Body of pancreas (tissue), 4 donors: ENCODE results near the gene CTTNBP2.

ENCODE experiments used
- POLR2A ChIP-seq, 3 donors: fragments of 450-650 bp; IDR thresholded peaks; one replicate each; pipeline ENCODE4 v1.6.1; 2016; ENCODE audit warnings: antibody characterized with exemption in 3 of 3, mild to moderate bottlenecking in 2 of 3
- TF ChIP-seq, protein P1 (sequence below), 7 experiments: fragments of 450-650 bp in 4 of 7; fragments of 200-600 bp in 3 of 7; sonication (generic) in 3 of 7; IDR thresholded peaks; one replicate each; pipeline ENCODE4 v1.5.1; 2016 to 2019; ENCODE audit warnings: antibody characterized with exemption in 7 of 7

DNA sequence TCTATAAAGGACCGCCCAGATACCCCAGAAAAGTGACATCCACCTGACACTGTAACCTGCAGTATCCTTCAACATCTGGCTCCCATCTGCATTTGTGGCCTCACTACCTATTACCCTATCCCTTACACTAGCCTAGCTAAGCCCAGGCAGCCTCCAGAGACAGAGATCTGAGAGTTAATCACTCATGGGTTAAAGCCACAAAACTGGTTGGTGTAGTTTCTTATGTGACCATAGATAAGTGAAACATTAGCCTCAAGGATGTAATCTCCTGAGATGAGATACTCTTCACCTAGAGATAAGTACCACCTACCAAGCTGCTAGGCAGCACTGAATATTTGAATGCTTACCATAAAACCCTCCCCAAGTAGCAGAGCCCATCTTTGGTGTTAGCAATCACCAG is 35.4 kb downstream of the CTTNBP2 start:
- TF ChIP-seq, protein P1, sequence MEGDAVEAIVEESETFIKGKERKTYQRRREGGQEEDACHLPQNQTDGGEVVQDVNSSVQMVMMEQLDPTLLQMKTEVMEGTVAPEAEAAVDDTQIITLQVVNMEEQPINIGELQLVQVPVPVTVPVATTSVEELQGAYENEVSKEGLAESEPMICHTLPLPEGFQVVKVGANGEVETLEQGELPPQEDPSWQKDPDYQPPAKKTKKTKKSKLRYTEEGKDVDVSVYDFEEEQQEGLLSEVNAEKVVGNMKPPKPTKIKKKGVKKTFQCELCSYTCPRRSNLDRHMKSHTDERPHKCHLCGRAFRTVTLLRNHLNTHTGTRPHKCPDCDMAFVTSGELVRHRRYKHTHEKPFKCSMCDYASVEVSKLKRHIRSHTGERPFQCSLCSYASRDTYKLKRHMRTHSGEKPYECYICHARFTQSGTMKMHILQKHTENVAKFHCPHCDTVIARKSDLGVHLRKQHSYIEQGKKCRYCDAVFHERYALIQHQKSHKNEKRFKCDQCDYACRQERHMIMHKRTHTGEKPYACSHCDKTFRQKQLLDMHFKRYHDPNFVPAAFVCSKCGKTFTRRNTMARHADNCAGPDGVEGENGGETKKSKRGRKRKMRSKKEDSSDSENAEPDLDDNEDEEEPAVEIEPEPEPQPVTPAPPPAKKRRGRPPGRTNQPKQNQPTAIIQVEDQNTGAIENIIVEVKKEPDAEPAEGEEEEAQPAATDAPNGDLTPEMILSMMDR (IDR thresholded peaks at IDR 0.05), result no peak
- no peak for TF ChIP-seq POLR2A (IDR thresholded peaks at IDR 0.05)
